Measurements from ENCODE around the gene POLL. TPM values are rescaled to one million over a fixed set of nuclear protein-coding genes. Genes with fewer than 3 reads are reported as not detected.

POLL gene
- total and polyA plus RNA-seq, 11 donors: 12.3 to 21.6 (median 17.7) TPM

DNA sequence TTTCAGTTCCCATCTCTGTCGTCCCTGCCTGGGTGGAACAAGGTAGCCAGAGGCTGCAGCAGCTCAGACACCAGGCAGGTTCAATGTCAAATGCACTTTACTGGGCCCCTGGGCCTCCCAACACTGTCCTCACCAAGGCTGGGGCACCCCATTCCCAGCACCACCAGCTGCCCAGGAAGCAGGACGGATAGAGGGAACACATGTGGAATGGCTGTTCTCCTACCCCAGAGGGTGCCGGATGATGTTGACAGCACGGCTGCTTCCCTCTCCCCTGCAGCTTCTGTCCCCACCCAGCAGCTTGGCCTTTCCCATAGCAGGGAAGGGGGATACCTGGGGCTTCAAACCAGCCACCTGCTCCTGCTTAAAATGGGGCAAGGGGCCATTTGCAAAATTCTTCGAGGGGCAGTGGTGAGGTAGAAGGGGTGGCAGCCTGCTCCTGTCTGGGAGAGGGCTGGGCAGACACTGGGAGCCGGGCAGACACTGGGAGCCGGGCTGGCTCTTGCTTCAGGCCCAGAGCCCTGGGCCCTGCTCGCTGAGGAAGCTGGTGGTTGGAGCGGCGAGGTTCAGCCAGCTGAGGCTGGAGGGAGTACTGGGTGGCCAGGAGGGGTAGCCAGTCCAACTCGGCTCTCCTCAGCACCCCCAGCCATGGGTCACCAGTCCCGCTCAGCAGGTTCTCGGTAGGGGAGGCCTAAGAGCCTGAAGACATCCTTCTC is 9.1 kb downstream of the POLL start:
- no peaks in the 10 kb centered on the region for H3K27me3 ChIP-seq
- intact Hi-C loops (cut with DNase I): loop anchor here in 3 of 10 donors (10.0 kb wide), 2 partner anchors 284 to 304 kb away; no protein-coding TSS in a partner anchor
- H3K36me3 ChIP-seq: peaks cover 0 to 65% (median 52%) of the 10 kb centered on the region in 9 donors
- DNase-seq: no peak
- H3K4me3 ChIP-seq: no peak overlapping the region
- 87 to 95% (median 93%) methylated on average over 13 of the region's 13 CpGs for WGBS, 4 donors
- H3K27ac ChIP-seq: no peak overlapping the region
- no peaks in the 10 kb centered on the region for H3K9me3 ChIP-seq
- no peak for TF ChIP-seq POLR2A (IDR thresholded peaks at IDR 0.05)
- TF ChIP-seq, protein P1, sequence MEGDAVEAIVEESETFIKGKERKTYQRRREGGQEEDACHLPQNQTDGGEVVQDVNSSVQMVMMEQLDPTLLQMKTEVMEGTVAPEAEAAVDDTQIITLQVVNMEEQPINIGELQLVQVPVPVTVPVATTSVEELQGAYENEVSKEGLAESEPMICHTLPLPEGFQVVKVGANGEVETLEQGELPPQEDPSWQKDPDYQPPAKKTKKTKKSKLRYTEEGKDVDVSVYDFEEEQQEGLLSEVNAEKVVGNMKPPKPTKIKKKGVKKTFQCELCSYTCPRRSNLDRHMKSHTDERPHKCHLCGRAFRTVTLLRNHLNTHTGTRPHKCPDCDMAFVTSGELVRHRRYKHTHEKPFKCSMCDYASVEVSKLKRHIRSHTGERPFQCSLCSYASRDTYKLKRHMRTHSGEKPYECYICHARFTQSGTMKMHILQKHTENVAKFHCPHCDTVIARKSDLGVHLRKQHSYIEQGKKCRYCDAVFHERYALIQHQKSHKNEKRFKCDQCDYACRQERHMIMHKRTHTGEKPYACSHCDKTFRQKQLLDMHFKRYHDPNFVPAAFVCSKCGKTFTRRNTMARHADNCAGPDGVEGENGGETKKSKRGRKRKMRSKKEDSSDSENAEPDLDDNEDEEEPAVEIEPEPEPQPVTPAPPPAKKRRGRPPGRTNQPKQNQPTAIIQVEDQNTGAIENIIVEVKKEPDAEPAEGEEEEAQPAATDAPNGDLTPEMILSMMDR (IDR thresholded peaks at IDR 0.05): no peak
- H3K4me1 ChIP-seq: no peaks in the 10 kb centered on the region
- ATAC-seq: no peak

DNA sequence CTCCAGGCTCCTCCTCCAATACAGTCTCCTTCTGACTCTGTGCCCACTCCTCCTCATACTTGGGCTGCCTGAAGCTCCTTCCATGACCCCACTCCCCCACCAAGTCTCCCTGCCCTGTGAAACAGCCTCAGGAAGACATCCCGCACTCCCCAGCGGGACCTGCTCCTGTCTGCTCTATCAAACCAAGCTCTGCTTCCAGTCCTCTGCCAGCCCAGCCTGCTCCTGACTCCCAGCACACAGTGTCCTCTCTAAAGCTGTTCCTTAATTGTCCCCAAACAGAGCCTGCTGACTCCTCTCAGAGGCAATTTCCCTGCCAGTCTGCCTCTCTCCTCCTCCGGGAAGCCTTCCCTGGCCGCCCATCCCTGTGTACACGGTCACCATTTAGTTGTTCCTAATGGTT is 9.9 kb downstream of the POLL start:
- WGBS, 4 donors: 82 to 94% (median 89%) methylated on average over 5 of the region's 5 CpGs
- ATAC-seq (no peak), DNase-seq (no peak)
- intact Hi-C loops (cut with DNase I): loop anchor here in 3 of 10 donors (10.0 kb wide), 2 partner anchors 283 to 303 kb away; no protein-coding TSS in a partner anchor
- H3K9me3 ChIP-seq: peaks cover 0 to 3% (median under 1%) of the 10 kb centered on the region in 12 donors
- H3K4me3 ChIP-seq: no peak overlapping the region
- peaks cover 0 to 58% (median 46%) of the 10 kb centered on the region in 9 donors for H3K36me3 ChIP-seq
- H3K27ac ChIP-seq: no peak overlapping the region
- H3K27me3 ChIP-seq: no peaks in the 10 kb centered on the region
- TF ChIP-seq, protein P1 (IDR thresholded peaks at IDR 0.05): no peak
- TF ChIP-seq POLR2A (IDR thresholded peaks at IDR 0.05): no peak
- no peaks in the 10 kb centered on the region for H3K4me1 ChIP-seq

DNA sequence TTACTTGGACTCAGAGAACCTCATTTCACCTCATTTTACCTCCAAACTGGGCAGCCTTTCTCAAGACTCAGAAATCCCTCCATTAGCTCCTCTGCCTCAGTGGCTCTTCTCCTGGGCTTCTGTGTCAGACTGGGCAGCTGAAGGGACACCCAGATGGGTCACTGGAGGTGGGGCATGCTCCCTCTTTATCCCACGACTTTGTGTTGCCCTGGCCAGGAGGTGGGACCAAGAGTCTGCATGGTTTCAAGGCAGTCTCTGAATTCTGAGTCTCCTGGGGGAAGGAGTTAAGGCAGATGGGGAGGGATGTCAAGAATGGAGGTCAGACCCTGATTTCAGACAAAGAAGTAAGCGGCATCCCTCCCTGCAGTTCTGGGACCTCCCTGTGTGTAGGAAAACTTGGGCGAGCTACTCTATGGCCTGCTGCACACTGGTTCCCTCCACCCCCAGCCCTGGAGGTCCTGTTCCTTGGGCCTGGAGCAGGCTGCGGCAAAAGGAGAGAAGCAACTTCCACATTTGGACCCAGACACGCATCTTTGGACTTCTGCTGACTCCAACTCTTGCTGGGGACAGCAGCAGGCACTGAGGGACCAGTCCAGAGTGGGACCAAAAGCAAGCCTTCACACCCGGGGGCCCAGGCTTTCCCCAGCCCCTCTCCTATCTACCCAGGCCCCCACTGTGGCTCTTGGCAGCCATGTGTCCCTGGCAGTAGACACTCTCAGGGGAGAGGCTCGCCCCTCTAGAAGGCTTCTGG is 10.8 kb downstream of the POLL start:
- ATAC-seq: no peak
- DNase-seq: no peak
- TF ChIP-seq, protein P1 (IDR thresholded peaks at IDR 0.05): no peak
- no peak for TF ChIP-seq POLR2A (IDR thresholded peaks at IDR 0.05)
- intact Hi-C loops (cut with DNase I): loop anchor here in 3 of 10 donors (10.0 kb wide), 2 partner anchors 282 to 302 kb away; no protein-coding TSS in a partner anchor
- Histone ChIP-seq H3K36me3 (peaks cover 0 to 49% (median 37%) of the 10 kb centered on the region in 9 donors), H3K27me3 (no peaks in the 10 kb centered on the region), H3K27ac (no peak overlapping the region), H3K9me3 (peaks cover 0 to 12% (median 9%) of the 10 kb centered on the region in 12 donors), H3K4me3 (no peak overlapping the region), H3K4me1 (no peaks in the 10 kb centered on the region)
- 81 to 93% (median 89%) methylated on average over 7 of the region's 7 CpGs for WGBS, 4 donors

All from heart left ventricle (tissue), 16 donors.